ENCODE data around the gene CCDC13.
"Not testable (repeated sequence)": the region's sequence is repeated elsewhere in the genome, so short reads cannot be mapped to it uniquely, and the experiment has no call there.

CCDC13 gene, protein sequence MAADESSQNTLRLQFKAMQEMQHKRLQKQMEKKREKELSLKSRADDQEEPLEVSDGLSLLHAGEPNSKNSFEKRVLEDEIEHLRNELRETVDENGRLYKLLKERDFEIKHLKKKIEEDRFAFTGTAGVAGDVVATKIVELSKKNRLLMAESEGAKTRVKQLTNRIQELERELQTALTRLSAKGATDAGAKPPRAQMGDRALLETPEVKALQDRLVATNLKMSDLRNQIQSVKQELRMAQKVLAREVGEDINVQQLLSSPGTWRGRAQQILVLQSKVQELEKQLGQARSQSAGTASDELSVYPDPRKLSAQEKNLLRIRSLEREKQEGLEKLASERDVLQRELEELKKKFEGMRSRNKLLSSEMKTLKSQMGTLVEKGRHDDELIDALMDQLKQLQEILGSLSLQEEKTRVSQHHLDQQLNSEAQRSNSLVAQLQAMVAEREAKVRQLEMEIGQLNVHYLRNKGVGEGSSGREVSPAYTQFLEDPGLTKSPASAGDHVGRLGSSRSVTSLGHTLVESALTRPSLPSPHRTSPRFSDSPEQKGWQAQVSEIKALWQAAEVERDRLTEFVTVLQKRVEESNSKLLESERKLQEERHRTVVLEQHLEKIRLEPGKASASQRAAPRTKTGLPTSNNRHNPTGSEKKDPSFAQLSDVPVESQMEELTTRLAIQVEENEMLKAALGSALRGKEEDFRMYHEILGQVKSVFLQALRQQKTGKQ

GRCh38 chr3:42772670-42773408 lies at the start of gene CCDC13:
TSS of gene CCDC13 (minus strand) at chr3:42773253. CDS start at chr3:42758345, 14,908 bp downstream.
- DNase-seq = peak; percentile 83

DNA sequence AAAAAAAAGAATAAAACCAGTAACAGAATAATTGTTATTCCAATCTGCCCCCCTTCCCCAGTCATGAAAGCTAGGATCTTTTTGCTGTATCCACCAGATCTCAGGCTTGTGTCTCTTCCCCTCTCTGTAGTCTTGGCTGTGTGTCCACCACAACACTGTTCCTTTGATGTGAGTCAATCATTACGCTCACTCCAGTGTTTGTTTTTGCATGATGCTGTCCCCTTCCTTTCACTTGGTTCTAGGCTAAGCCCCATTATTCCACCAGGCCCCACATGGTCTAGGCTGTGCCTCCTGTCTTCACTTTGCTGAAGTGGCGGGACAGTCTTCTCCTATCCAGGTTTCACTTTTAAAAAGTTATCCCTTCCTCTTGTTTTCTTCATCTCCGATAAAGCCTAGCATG lies 49.8 kb upstream of the CCDC13 start:
- DNase-seq = no peak

- DNase-seq = no peak
Measured at GRCh38 chr3:42820746-42821051, 47.6 kb upstream of the CCDC13 start.

DNA sequence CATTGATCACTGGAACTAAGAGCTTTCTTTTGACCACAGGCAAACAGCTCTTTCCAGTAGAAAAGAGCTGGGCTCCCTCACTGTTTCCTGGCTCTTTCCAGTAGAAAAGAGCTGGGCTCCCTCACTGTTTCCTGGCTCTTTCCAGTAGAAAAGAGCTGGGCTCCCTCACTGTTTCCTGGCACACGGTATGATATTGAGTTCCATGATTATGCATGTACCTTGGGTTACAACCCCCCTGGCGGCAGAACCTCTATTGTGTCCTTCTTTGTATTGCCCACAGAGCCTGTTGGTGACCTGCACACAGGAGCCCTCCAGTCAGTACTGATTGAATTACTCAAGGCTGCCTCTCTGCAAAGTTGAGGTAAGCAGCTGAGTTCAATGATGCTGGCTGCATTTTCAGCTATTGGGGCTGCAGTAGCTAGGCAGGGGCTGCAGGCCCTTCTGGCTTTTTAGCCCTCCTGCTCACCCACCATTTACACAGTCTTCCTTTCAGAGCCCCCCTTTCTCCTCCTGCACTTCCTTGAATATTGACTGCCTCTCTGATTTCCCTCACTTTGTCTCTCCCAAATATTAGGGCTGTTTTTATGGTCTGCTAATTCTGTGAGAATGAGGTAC lies 46.4 kb upstream of the CCDC13 start:
- no peak for DNase-seq

GRCh38 chr3:42815826-42816225 lies 42.8 kb upstream of the CCDC13 start:
- no peak for DNase-seq

DNA sequence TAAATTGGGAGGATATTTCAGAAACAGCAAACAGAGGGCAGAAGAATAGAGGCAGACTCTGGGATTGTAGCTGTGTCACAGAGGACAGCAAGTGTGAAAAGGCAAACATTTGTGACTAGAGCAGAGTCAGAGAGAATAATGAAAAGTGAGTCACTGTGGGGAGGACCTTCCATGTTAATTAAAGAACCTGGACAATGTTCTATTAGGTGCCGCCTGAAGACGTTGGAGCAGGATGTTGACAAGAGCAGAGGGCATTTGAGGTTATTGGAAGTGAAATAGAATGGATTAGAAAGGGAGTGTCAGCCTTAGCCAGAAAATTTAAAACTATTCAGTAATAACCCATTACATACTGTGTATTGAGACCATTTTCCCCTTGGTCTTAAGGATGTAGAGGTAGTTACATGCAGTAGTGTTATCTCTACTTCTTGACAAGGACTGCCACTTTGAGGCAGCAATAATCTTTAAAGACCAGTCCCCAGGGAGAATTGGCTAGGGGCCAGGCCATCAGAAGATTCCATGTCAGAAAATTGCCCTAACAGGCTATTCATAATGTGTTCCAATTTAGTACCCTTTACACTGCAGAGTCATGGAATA lies 42.0 kb upstream of the CCDC13 start:
- DNase-seq = no peak

GRCh38 chr3:42814246-42814645 lies 41.2 kb upstream of the CCDC13 start:
- no peak for DNase-seq

GRCh38 chr3:42811118-42811883 lies 38.2 kb upstream of the CCDC13 start:
- DNase-seq = not testable (repeated sequence)

DNA sequence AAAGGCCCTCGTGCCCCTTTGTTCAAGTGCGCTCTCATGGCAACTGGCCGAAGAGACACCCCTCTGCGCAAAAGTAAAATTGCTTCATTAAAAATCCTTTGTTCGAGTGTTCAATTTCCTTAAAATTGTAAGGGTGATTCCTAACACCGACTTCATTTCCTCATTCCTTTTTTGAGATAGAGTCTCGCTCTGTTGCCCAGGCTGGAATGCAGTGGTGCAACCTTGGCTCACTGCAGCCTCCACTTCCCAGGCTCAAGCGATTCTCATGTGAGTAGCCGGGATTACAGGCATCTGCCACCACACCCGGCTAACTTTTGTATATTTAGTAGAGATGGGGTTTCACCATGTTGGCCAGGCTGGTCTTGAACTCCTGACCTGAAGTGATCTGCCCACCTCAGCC lies 37.7 kb upstream of the CCDC13 start:
- DNase-seq = not testable (repeated sequence)

DNA sequence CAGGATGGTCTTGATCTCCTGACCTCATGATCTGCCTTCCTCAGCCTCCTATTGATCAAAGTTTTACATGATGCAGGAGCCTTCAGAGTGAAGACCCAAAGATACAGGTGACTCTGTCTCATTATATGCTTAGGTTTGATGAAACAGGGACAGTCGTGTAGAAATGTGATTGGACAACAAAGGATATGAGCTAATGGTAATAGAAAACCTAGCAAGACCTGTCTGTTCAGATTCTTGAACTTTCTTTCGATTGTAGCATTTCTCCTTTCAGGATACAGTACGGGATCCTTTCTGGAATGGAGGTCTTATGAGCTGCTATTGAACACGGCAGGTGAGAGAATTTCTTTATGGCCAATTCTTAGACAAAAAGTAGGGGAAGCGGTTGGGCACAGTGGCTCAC lies 36.1 kb upstream of the CCDC13 start, which contains the start of gene ACKR2:
ACKR2 (plus strand) TSS at position 244 of the 400 bp plus-strand sequence. CDS start 55,058 bp downstream, outside the sequence.
- DNase-seq = no peak

DNA sequence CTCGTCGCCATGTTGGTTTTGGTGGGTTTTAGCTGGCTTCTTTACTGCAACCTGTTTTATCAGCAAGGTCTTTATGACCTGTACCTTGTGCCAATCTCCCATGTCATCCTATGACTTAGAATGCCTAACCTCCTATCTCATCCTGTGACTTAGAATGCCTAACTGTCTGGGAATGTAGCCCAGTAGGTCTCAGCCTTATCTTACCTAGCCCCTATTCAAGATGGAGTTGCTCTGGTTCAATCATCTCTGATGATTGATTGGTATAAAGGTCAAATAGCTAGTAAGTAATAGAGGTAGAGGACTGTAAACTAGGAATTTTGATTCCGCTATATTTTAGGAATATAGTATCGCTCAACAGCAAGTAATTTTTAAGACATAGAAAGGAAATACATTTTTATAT lies 34.9 kb upstream of the CCDC13 start:
- DNase-seq = no peak

DNA sequence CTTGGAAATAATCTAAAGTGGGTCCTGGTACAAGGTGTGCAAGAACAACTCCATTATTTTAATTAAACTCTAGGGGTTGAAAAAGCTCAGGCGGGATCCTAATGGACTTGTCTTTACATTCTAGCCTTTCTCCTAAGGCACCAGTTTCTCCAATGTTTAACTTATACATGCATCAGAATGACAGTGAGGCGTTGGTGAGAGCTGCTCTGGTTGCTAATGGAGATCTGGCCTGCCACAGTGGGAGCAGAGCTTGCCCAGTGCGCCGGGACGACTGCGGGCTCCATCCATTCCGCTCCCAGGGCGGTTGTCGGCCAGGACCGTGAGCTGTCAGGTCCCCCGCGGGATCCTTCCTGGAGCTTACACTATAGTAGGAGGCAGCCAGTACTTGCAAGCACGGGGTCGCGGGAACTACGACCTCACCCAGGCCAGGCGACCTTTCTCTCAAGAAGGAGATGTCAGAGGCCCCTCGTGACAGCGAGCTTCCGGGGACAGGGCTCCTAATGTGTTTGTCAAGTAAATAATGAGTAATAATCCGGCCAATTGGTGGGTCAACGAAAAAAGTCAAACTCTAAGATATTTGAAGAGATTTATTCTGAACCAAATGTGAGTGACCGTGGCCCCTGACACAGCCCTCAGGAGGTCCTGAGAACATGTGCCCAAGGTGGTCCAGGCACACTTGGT lies 32.2 kb upstream of the CCDC13 start:
- DNase-seq = no peak

- no peak for DNase-seq
Measured at GRCh38 chr3:42804831-42805132, 31.7 kb upstream of the CCDC13 start.

DNA sequence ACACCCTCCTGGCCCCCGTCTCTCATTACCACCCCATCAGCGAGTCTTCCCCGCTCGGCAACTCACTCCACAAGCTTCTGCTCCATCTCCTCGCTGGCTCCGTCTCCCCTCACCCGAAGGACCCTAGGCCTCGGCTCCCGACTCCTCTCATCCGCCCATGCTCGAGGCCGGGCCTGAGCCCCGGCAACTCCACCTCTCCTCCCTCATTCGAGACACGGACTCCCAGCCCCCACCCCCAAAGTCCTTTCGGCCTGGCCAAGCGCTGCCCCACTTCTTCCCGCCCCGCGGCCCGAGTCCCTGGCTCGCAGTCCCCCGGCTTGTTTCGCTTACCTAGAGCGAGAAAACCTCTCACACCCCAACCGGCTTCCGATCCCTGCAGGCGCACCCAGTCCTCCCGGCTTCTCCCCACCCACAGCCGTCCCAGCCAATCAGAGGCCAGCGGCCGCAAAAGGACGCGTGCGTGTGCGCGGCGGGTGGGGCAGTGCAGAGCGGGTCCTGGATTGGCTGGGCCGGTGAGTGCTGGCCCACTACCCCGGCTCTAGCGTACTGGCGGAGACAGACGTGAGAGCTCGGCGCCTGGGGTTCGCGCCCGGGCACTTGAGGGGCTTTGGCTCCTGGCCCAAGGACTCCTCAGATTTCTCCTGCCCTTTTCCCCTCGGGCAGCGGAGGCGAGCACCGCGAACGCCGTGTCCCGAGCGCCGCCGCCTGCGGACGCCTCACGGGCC lies 31.2 kb upstream of the CCDC13 start, which contains the start of gene HIGD1A:
HIGD1A (minus strand) TSS at position 385 of the 725 bp plus-strand sequence. CDS start 10,237 bp downstream, outside the sequence.
- DNase-seq = peak; percentile 92

DNA sequence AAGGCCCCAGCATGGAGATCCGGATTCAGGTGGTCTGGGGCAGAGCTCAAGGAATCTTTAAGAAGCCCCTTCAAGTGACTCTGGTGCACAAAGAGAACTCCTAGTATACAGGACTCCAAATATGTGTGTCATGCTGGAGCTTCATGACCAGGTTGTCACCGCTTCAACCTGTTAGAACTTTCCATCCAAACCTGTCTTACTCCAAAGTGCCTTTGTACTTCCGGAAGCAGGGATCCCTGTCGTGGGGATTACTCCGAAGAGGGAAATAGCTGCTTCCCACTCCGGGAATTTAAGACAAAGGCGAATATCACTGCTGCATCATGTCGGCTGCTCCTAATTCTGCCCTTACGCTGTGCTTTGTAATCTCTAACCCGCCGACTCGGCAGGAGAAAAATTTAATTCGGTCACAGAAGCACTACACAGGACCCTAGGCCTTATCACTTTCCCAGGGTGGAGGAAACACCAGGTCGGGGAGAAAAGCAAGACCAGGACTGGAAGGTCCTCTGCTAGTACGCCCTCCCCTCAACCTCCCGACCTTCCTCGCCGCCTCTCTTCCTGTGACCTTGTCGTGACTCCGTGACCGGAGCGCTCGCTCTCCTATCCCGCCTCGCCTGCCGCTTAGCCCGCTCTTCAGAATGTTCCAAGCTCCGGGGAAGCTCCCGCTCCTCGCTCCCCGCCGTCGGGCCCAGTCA lies 30.5 kb upstream of the CCDC13 start:
- DNase-seq = peak; percentile 16

GRCh38 chr3:42802876-42803413 lies 29.9 kb upstream of the CCDC13 start:
- no peak for DNase-seq

- no peak for DNase-seq
Measured at GRCh38 chr3:42801784-42802183, 28.7 kb upstream of the CCDC13 start.

GRCh38 chr3:42801048-42801620 lies 28.1 kb upstream of the CCDC13 start:
- no peak for DNase-seq

- no peak for DNase-seq
Measured at GRCh38 chr3:42800251-42800650, 27.2 kb upstream of the CCDC13 start.

Measured in activated CD4-positive, alpha-beta T cell treated with anti-CD3 and anti-CD28 coated beads, Interleukin-2, amount 50 U/mL, for 1 hour (primary cell).